Smooth muscle cell (in vitro differentiated cells): Measurements from ENCODE around the gene SHMT1. TPM values are rescaled to one million over a fixed set of nuclear protein-coding genes. Genes with fewer than 3 reads are reported as not detected.

Experiments used
- microRNA-seq: library from miRNA; unstranded; fragments of <30 nt; microRNA quantifications from one replicate; pipeline ENCODE4, GENCODE V29; 2016; ENCODE audit warnings: borderline number of aligned reads
- polyA plus RNA-seq: library from polyadenylated mRNA; unstranded; fragments of >200 nt; fragmentation: Nextera tagmentation; extraction: Ambion mirVana; gene quantifications from 2 replicates; pipeline ENCODE4 v1.2.1, GENCODE V29; 2016
- small RNA-seq: library from RNA; depleted of rRNA; stranded (forward); fragments of <200 nt; gene quantifications from one replicate; pipeline ENCODE3, GENCODE V24; 2014
- total RNA-seq: library from RNA; depleted of rRNA; stranded (reverse); fragments of >200 nt; gene quantifications from 2 replicates; pipeline ENCODE4 v1.2.3, GENCODE V29; 2014

Gene SHMT1
- total and polyA plus RNA-seq, 2 experiments from 2014 or later = 4.1 to 10.3 TPM

Small RNAs within 50 kb of the gene (microRNA-seq; reads per million reads assigned to microRNA genes)
- gene MIR6778 = not detected

Small RNAs within 50 kb of the gene (small RNA-seq; reads per million reads assigned to genes)
- gene AL353997.5 = not detected

Other genes with a start within 250 kb of the SHMT1 start
- gene ALKBH5, start 179.7 kb downstream of the SHMT1 start, total RNA-seq = 93.1 and 97.9 TPM in 2 replicates
- 114 and 119 TPM in 2 replicates for gene ALKBH5, start 179.7 kb downstream of the SHMT1 start, polyA plus RNA-seq
- gene LLGL1, start 137.9 kb downstream of the SHMT1 start, total RNA-seq = 37.3 and 37.7 TPM in 2 replicates
- gene LLGL1, start 137.9 kb downstream of the SHMT1 start, polyA plus RNA-seq = 6.7 and 8.5 TPM in 2 replicates
- 132 and 149 TPM in 2 replicates for gene FLII, start 104.8 kb downstream of the SHMT1 start, total RNA-seq
- 188 and 210 TPM in 2 replicates for gene FLII, start 104.8 kb downstream of the SHMT1 start, polyA plus RNA-seq
- 10.4 and 12.0 TPM in 2 replicates for gene MIEF2, start 102.9 kb downstream of the SHMT1 start, total RNA-seq
- gene MIEF2, start 102.9 kb downstream of the SHMT1 start, polyA plus RNA-seq = 13.5 and 14.3 TPM in 2 replicates
- 19.9 and 40.9 TPM in 2 replicates for gene TOP3A, start 48.6 kb downstream of the SHMT1 start, total RNA-seq
- 14.6 and 22.9 TPM in 2 replicates for gene TOP3A, start 48.6 kb downstream of the SHMT1 start, polyA plus RNA-seq
- 10.4 and 12.6 TPM in 2 replicates for gene SMCR8, start 48.3 kb downstream of the SHMT1 start, total RNA-seq
- 3.3 and 4.5 TPM in 2 replicates for gene SMCR8, start 48.3 kb downstream of the SHMT1 start, polyA plus RNA-seq
- not detected in 2 replicates for gene EVPLL, start 14.2 kb upstream of the SHMT1 start, total RNA-seq
- gene EVPLL, start 14.2 kb upstream of the SHMT1 start, polyA plus RNA-seq = not detected in 2 replicates
- gene LGALS9C, start 113.2 kb upstream of the SHMT1 start, total RNA-seq = 1.5 and 22.0 TPM in 2 replicates
- 0.88 and 6.3 TPM in 2 replicates for gene LGALS9C, start 113.2 kb upstream of the SHMT1 start, polyA plus RNA-seq